Right atrium auricular region (tissue), 2 donors: Measurements from ENCODE around the gene DEFB128. TPM values are rescaled to one million over a fixed set of nuclear protein-coding genes. Genes with fewer than 3 reads are reported as not detected.

Source experiments
- DNase-seq: peaks from one replicate; pipeline ENCODE4 v3.0.0-alpha.2; 2019; ENCODE audit warnings: low spot score
- H3K27ac ChIP-seq, 2 donors: fragments of 200-600 bp; sonication (generic); 1 replicate in 1 of 2; 2 replicates in 1 of 2; pipeline ENCODE4 v1.5.1; 2016 to 2019
- H3K27me3 ChIP-seq, 2 donors: fragments of 200-600 bp; sonication (generic); one replicate each; pipeline versions ENCODE4 v1.5.1 to v1.6.0; 2017 to 2019
- H3K36me3 ChIP-seq: fragments of 200-600 bp; sonication (generic); one replicate; pipeline ENCODE4 v1.5.1; 2016
- H3K4me1 ChIP-seq, 2 donors: fragments of 200-600 bp; sonication (generic); one replicate each; pipeline versions ENCODE4 v1.5.1 to v1.6.0; 2017 to 2019
- H3K4me3 ChIP-seq, 2 donors: fragments of 200-600 bp; sonication (generic); 1 replicate in 1 of 2; 2 replicates in 1 of 2; pipeline ENCODE4 v1.5.1; 2017 to 2019; ENCODE audit warnings: mild to moderate bottlenecking in 1 of 2, moderate library complexity in 1 of 2
- H3K9me3 ChIP-seq, 2 donors: fragments of 200-600 bp; sonication (generic); one replicate each; pipeline ENCODE4 v1.5.1; 2019
- CTCF ChIP-seq, 2 donors: fragments of 200-600 bp; sonication (generic); IDR thresholded peaks; one replicate each; pipeline ENCODE4 v1.5.1; 2019; ENCODE audit warnings: antibody characterized with exemption in 2 of 2
- total RNA-seq, 2 donors: library from RNA; depleted of rRNA; stranded (reverse); fragments of >200 nt; gene quantifications; one replicate each; pipeline ENCODE4 v1.1.0, GENCODE V29; 2016

The DEFB128 gene
- total RNA-seq, 2 donors from 2014 or later = not detected

GRCh38 chr20:142290-142689, 47.2 kb downstream of the DEFB128 start, which contains the start of gene DEFB126:
TSS of gene DEFB126 (plus strand) at chr20:142590. CDS start at chr20:142629, 39 bp downstream.
- H3K27me3 ChIP-seq = no peaks in the 10 kb centered on the region
- no peaks in the 10 kb centered on the region for H3K9me3 ChIP-seq
- H3K36me3 ChIP-seq = no peaks in the 10 kb centered on the region
- no peak within 1 kb of the TSS for H3K27ac ChIP-seq
- no peaks in the 10 kb centered on the region for H3K4me1 ChIP-seq
- TF ChIP-seq CTCF (IDR thresholded peaks at IDR 0.05) = no peak
- DNase-seq = no peak
- H3K4me3 ChIP-seq = no peak within 1 kb of the TSS

Other genes starting within 250 kb of the DEFB128 start
- not detected for gene DEFB125, start 102.0 kb downstream of the DEFB128 start, total RNA-seq
- not detected for gene DEFB126, start 47.1 kb downstream of the DEFB128 start, total RNA-seq
- gene DEFB127, start 32.3 kb downstream of the DEFB128 start, total RNA-seq = not detected
- not detected for gene DEFB129, start 37.5 kb upstream of the DEFB128 start, total RNA-seq
- not detected for gene DEFB132, start 68.0 kb upstream of the DEFB128 start, total RNA-seq
- 1 to 10 TPM; 2.4 to 3.4 TPM for gene C20orf96, start 101.0 kb upstream of the DEFB128 start, total RNA-seq
- gene ZCCHC3, start 107.9 kb upstream of the DEFB128 start, total RNA-seq = 10 to 100 TPM; 10.2 to 14.4 TPM
- gene SOX12, start 135.8 kb upstream of the DEFB128 start, total RNA-seq = 1 to 10 TPM; 5.3 TPM
- gene NRSN2, start 157.4 kb upstream of the DEFB128 start, total RNA-seq = 10 to 100 TPM; 30.6 to 30.7 TPM
- gene TRIB3, start 191.0 kb upstream of the DEFB128 start, total RNA-seq = 1 to 10 TPM in 1 of 2 donors, under 1 TPM in 1; 0.33 to 4.2 TPM
- gene RBCK1, start 218.6 kb upstream of the DEFB128 start, total RNA-seq = 10 to 100 TPM; 43.6 to 48.8 TPM